Hepatocyte (in vitro differentiated cells): ENCODE results near the gene TRAPPC3L. TPM values are rescaled to one million over a fixed set of nuclear protein-coding genes. Genes with fewer than 3 reads are reported as not detected.

Source experiments
- DNase-seq: peaks from one replicate; pipeline ENCODE4 v3.0.0-alpha.2; 2016; ENCODE audit warnings: low spot score
- H2AFZ ChIP-seq: fragments of 200-600 bp; sonication (generic); 2 replicates; pipeline ENCODE4 v1.6.0; 2016; ENCODE audit warnings: antibody characterized with exemption, mild to moderate bottlenecking
- H3K27ac ChIP-seq: fragments of 200-600 bp; sonication (generic); 2 replicates; pipeline ENCODE4 v1.5.1; 2016; ENCODE audit warnings: mild to moderate bottlenecking
- H3K27me3 ChIP-seq: fragments of 200-600 bp; sonication (generic); 2 replicates; pipeline ENCODE4 v1.6.1; 2016
- H3K36me3 ChIP-seq: fragments of 200-600 bp; sonication (generic); replicated peaks from 2 replicates; pipeline ENCODE4 v1.5.1; 2016; ENCODE audit warnings: low read depth; ENCODE audit not compliant: insufficient read depth
- H3K4me1 ChIP-seq: fragments of 200-600 bp; sonication (generic); 2 replicates; pipeline ENCODE4 v1.5.1; 2016; ENCODE audit warnings: mild to moderate bottlenecking, moderate library complexity; ENCODE audit not compliant: insufficient read depth
- H3K4me2 ChIP-seq: fragments of 200-600 bp; sonication (generic); 2 replicates; pipeline ENCODE4 v1.6.0; 2016
- H3K4me3 ChIP-seq: fragments of 200-600 bp; sonication (generic); 2 replicates; pipeline ENCODE4 v1.5.1; 2016; ENCODE audit warnings: mild to moderate bottlenecking
- H3K79me2 ChIP-seq: fragments of 200-600 bp; sonication (generic); 2 replicates; pipeline ENCODE4 v1.6.0; 2017; ENCODE audit warnings: mild to moderate bottlenecking
- H3K9me2 ChIP-seq: fragments of 200-600 bp; sonication (generic); replicated peaks from 2 replicates; pipeline ENCODE4 v1.6.0; 2017; ENCODE audit warnings: mild to moderate bottlenecking; ENCODE audit not compliant: insufficient read depth
- H3K9me3 ChIP-seq: fragments of 200-600 bp; sonication (generic); 2 replicates; pipeline ENCODE4 v1.5.1; 2016; ENCODE audit warnings: low read depth, mild to moderate bottlenecking
- H4K20me1 ChIP-seq: fragments of 200-600 bp; sonication (generic); 2 replicates; pipeline ENCODE4 v1.6.0; 2016; ENCODE audit warnings: mild to moderate bottlenecking; ENCODE audit not compliant: insufficient read depth, poor library complexity, severe bottlenecking
- EZH2 ChIP-seq: fragments of 200-600 bp; sonication (generic); IDR thresholded peaks from 2 replicates; pipeline ENCODE4 v1.6.1; 2016; ENCODE audit warnings: antibody characterized with exemption, mild to moderate bottlenecking, borderline replicate concordance
- EZH2phosphoT487 ChIP-seq: fragments of 200-600 bp; sonication (generic); IDR thresholded peaks from one replicate; pipeline ENCODE4 v1.6.1; 2018; ENCODE audit warnings: antibody characterized with exemption, mild to moderate bottlenecking, low read depth, moderate library complexity; ENCODE audit not compliant: unreplicated experiment, severe bottlenecking
- WGBS: methylation state at CpG from one replicate; pipeline ENCODE4 v1.1.6; 2016; ENCODE audit warnings: low lambda C conversion rate; ENCODE audit errors: missing lambda C conversion rate; 5-methylcytosine and 5-hydroxymethylcytosine counted together
- polyA plus RNA-seq: library from polyadenylated mRNA; unstranded; fragments of >200 nt; fragmentation: Nextera tagmentation; extraction: Ambion mirVana; gene quantifications from 2 replicates; pipeline ENCODE4 v1.2.1, GENCODE V29; 2016
- total RNA-seq: library from RNA; depleted of rRNA; stranded (reverse); fragments of >200 nt; gene quantifications from 2 replicates; pipeline ENCODE4 v1.2.3, GENCODE V29; 2014
- TF ChIP-seq, protein P1 (sequence below): fragments of 200-600 bp; sonication (generic); IDR thresholded peaks from 2 replicates; pipeline ENCODE4 v1.5.1; 2016; ENCODE audit warnings: antibody characterized with exemption, mild to moderate bottlenecking; ENCODE audit not compliant: poor library complexity

Gene TRAPPC3L
- total and polyA plus RNA-seq, 2 experiments from 2014 or later = 0.40 to 1.2 TPM

DNA sequence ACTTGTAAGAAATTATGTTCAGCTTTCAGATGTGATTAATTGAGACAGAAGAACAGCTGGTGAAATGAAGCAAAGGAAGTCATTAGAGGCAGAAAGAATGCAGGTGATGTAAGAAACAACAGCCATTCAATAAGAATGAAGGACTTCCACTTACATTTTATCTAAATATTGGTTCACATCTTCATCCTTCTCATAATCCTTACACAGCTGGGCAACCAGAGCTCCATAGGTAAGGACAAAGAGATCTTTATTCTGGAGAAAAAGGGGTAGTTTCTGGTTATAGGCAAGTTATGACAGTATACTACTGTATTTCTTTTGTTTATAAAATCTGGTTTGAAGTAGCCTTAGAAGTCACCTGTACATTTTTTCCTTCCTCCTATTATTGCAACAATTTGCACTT, 2.3 kb downstream of the TRAPPC3L start:
- H3K27me3 ChIP-seq = no peaks in the 10 kb centered on the region
- no peak overlapping the region for H3K4me2 ChIP-seq
- no peaks in the 10 kb centered on the region for H4K20me1 ChIP-seq
- no peaks in the 10 kb centered on the region for H3K9me2 ChIP-seq
- no peak for DNase-seq
- no peaks in the 10 kb centered on the region for H3K4me1 ChIP-seq
- TF ChIP-seq, protein P1, sequence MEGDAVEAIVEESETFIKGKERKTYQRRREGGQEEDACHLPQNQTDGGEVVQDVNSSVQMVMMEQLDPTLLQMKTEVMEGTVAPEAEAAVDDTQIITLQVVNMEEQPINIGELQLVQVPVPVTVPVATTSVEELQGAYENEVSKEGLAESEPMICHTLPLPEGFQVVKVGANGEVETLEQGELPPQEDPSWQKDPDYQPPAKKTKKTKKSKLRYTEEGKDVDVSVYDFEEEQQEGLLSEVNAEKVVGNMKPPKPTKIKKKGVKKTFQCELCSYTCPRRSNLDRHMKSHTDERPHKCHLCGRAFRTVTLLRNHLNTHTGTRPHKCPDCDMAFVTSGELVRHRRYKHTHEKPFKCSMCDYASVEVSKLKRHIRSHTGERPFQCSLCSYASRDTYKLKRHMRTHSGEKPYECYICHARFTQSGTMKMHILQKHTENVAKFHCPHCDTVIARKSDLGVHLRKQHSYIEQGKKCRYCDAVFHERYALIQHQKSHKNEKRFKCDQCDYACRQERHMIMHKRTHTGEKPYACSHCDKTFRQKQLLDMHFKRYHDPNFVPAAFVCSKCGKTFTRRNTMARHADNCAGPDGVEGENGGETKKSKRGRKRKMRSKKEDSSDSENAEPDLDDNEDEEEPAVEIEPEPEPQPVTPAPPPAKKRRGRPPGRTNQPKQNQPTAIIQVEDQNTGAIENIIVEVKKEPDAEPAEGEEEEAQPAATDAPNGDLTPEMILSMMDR = no peak
- TF ChIP-seq EZH2phosphoT487 (no peak), EZH2 (no peak)
- no peaks in the 10 kb centered on the region for H3K36me3 ChIP-seq
- no peak overlapping the region for H2AFZ ChIP-seq
- no peak overlapping the region for H3K4me3 ChIP-seq
- no peaks in the 10 kb centered on the region for H3K79me2 ChIP-seq
- H3K9me3 ChIP-seq = no peaks in the 10 kb centered on the region
- H3K27ac ChIP-seq = no peak overlapping the region

DNA sequence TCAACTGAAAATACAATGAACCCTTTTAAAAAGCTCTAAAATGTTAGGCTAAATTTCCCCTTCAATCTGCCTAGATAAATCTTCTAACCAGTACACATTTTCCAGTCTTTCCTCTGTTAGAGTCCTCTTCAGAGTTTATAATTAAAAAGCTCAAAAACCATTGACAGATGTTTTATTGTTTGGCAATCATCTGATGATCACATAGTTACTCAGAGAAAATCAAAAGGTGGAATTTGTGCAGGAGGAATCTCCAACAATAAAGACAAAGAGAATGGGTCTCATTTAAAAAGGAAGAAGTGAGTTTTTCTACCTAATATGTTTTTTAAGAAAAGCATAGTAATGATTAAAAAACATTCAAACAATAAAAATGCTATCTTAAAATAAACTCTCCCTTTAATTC, 3.1 kb downstream of the TRAPPC3L start:
- Histone ChIP-seq H3K4me1 (no peaks in the 10 kb centered on the region), H3K9me2 (no peaks in the 10 kb centered on the region), H2AFZ (no peak overlapping the region), H3K36me3 (no peaks in the 10 kb centered on the region), H4K20me1 (no peaks in the 10 kb centered on the region), H3K27me3 (no peaks in the 10 kb centered on the region), H3K4me2 (no peak overlapping the region), H3K27ac (no peak overlapping the region), H3K9me3 (no peaks in the 10 kb centered on the region), H3K4me3 (no peak overlapping the region), H3K79me2 (no peaks in the 10 kb centered on the region)
- no peak for DNase-seq
- TF ChIP-seq EZH2 (no peak), EZH2phosphoT487 (no peak)
- TF ChIP-seq, protein P1 = no peak

DNA sequence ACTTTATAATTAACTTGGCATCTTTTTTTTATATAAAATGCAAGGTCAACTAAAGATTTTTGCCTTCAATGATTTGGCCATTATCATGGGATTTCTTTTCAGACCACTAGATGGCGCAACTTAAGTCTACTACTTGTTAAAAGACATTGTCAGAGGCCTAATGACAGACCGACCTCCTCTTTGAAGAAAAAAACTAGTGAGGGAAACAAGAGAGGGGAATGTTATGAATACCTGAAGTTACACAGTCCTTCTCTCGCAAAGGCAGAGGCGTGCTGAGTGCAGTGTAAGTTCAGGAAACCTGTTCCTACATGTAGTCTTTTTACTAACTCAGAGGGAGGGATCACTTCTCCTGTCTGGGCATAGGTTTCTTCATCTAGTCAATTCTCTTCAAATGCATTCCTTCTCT, 9.3 kb downstream of the TRAPPC3L start:
- peak overlapping the region; percentile 17 for H2AFZ ChIP-seq
- WGBS = 27% methylated on average over 4 of the region's 4 CpGs
- H3K4me2 ChIP-seq = no peak overlapping the region

More for the DNA sequence above, 9.3 kb downstream of the TRAPPC3L start:
- Histone ChIP-seq H3K4me3 (no peak overlapping the region), H4K20me1 (no peaks in the 10 kb centered on the region), H3K36me3 (no peaks in the 10 kb centered on the region), H3K27ac (peak overlapping the region; percentile 4), H3K9me2 (no peaks in the 10 kb centered on the region), H3K4me1 (no peaks in the 10 kb centered on the region), H3K27me3 (no peaks in the 10 kb centered on the region), H3K9me3 (no peaks in the 10 kb centered on the region), H3K79me2 (no peaks in the 10 kb centered on the region)
- no peak for TF ChIP-seq EZH2phosphoT487
- TF ChIP-seq, protein P1 = peak; percentile 70
- DNase-seq = peak; percentile 76
